ENCODE results near the gene MUTYH. TPM values are rescaled to one million over a fixed set of nuclear protein-coding genes. Genes with fewer than 3 reads are reported as not detected.

The MUTYH gene
- total RNA-seq, 4 donors from 2014 or later, result 6.4 to 17.0 (median 10.3) TPM

DNA sequence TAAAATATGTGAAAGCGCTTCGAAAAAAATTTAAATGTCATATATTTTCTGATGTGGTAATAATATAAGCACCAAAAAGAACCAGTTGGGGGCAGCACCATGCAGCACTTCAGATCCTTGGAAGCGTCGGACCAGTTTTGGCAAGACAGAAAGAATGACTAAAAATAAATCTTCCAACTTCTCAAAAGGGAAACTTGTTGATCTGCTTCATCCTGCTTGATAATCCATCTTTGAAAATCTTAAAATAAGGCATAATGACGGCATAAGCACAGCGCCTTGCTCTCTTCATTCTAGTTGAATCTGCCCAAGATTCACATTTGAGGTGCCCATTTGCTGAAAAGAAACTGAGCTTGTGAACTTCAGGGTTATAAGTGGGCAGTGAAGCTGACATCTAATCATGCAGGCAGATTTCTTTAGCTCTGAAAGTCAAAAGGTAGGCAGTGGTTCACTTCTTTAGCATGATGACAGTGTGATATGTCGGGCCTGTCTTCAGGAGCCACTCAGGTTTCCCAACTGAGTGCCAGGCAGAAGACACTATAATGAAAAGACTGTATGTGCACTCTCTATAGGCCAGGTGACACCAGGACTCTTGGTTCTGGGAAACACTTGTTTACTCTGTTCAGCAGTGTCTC is 19.8 kb upstream of the MUTYH start:
- no peak for TF ChIP-seq CTCF (IDR thresholded peaks at IDR 0.05; ENCODE audit: low read depth)

GRCh38 chr1:45356186-45356585 is 15.9 kb upstream of the MUTYH start:
- no peak for TF ChIP-seq CTCF (IDR thresholded peaks at IDR 0.05; ENCODE audit: low read depth)

GRCh38 chr1:45355683-45356082 is 15.4 kb upstream of the MUTYH start:
- TF ChIP-seq CTCF (IDR thresholded peaks at IDR 0.05; ENCODE audit: low read depth), result no peak

- TF ChIP-seq CTCF (IDR thresholded peaks at IDR 0.05; ENCODE audit: low read depth), result no peak
Measured at GRCh38 chr1:45354838-45355237, 14.6 kb upstream of the MUTYH start.

DNA sequence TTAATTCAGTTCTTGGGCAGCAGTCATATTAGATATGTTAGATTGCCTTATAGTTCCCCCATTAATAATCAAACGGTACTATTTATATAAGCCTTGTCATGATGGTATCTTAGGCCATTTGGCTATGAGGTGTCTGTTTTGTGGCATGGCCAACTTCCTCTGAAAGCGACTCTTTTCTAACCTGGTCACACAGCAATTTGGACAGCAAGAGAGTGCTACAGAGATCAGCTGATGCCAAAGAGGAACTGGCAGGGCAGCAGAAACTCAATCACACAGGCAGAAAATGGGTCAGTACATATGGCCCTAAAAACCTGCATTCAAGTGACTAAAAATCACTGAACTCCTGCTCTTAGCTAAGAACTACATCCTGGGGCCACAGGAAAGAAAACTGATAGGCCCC is 13.4 kb upstream of the MUTYH start:
- TF ChIP-seq CTCF (IDR thresholded peaks at IDR 0.05; ENCODE audit: low read depth), result no peak

GRCh38 chr1:45351508-45351907 is 11.3 kb upstream of the MUTYH start:
- TF ChIP-seq CTCF (IDR thresholded peaks at IDR 0.05; ENCODE audit: low read depth), result no peak

DNA sequence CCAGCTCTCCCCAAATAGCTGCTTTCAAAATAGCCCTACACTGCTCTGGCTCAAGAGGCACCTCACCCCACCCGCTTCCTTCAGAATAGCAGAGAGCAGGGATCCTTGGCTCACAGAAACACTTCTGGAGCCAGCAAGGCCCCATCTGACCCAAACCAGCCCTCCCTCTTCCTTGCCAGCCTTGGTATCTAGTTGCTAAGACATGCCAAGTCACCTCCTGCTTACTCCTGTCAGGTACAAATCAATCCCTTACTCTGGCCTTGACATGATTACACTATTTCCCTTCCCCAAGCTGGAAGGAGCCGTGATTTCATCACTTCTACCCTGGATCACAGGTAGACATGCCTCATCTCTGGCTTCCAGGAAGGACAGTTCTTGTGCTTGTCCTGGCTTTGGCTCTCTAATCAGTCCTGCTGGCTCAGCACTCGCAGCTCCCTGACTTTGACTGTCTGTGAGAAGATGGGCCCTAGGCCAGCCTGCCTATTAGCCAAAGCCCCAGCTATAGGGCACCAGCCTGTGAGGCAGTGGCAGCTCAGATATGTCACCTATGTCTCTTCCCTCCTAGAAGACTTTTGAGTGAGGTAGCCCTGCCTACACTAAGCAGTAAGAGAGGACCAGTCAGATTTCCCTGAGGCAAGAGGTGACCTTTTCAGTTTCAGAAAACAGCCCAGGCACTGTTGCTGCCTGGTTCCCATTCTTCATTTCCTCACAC is 8.9 kb upstream of the MUTYH start:
- no peak for TF ChIP-seq CTCF (IDR thresholded peaks at IDR 0.05; ENCODE audit: low read depth)

Data from subcutaneous adipose tissue (tissue), 4 donors.